HepG2 (cell line): Measurements from ENCODE around the gene PCBP1.
A peak's percentile ranks its signal among the peaks of the same experiment; 100 is the strongest.

Experiments
- CSRNP2 ChIP-seq: sonication (generic); formaldehyde crosslinking; conservative IDR thresholded peaks from 2 replicates; pipeline ENCODE4 v1.8.0; 2022; ENCODE audit warnings: low read depth, missing genetic modification reagents
- CTCF ChIP-seq: sonication (generic); formaldehyde crosslinking; IDR thresholded peaks from 2 replicates; pipeline ENCODE4 v1.5.0; 2020; ENCODE audit warnings: mild to moderate bottlenecking, missing genetic modification reagents, moderate library complexity
- EEA1 ChIP-seq: sonication (generic); formaldehyde crosslinking; IDR thresholded peaks from 2 replicates; pipeline ENCODE4 v1.5.1; 2020; ENCODE audit warnings: mild to moderate bottlenecking, missing genetic modification reagents, borderline replicate concordance
- HBP1 ChIP-seq: IDR thresholded peaks from 2 replicates; pipeline ENCODE4 v1.6.1; 2016; ENCODE audit warnings: low read depth, control low read depth
- HNF4A ChIP-seq: sonication (generic); formaldehyde crosslinking; IDR thresholded peaks from 2 replicates; pipeline ENCODE4 v1.4.0; 2020; ENCODE audit warnings: missing genetic modification reagents
- KLF6 ChIP-seq: IDR thresholded peaks from 2 replicates; pipeline ENCODE4 v1.8.0; 2016; ENCODE audit warnings: missing biosample characterization, missing genetic modification reagents
- MEIS2 ChIP-seq: sonication (generic); formaldehyde crosslinking; IDR thresholded peaks from 2 replicates; pipeline ENCODE4 v1.9.0; 2021; ENCODE audit warnings: mild to moderate bottlenecking, missing genetic modification reagents
- PATZ1 ChIP-seq: sonication (generic); formaldehyde crosslinking; IDR thresholded peaks from 2 replicates; pipeline ENCODE4 v1.4.0; 2020; ENCODE audit warnings: missing genetic modification reagents
- ZNF12 ChIP-seq: sonication (generic); formaldehyde crosslinking; IDR thresholded peaks from 2 replicates; pipeline ENCODE4 v1.5.0; 2020; ENCODE audit warnings: missing genetic modification reagents
- ZNF33A ChIP-seq: sonication (generic); formaldehyde crosslinking; IDR thresholded peaks from 2 replicates; pipeline ENCODE4 v1.5.1; 2020; ENCODE audit warnings: missing genetic modification reagents, mild to moderate bottlenecking, moderate library complexity, borderline replicate concordance
- ZNF468 ChIP-seq: sonication (generic); formaldehyde crosslinking; IDR thresholded peaks from 2 replicates; pipeline ENCODE4 v1.8.0; 2022; ENCODE audit warnings: mild to moderate bottlenecking, moderate library complexity, missing genetic modification reagents
- ZNF574 ChIP-seq: sonication (generic); formaldehyde crosslinking; IDR thresholded peaks from 2 replicates; pipeline ENCODE4 v1.4.0; 2020; ENCODE audit warnings: missing genetic modification reagents
- ZNF775 ChIP-seq: sonication (generic); formaldehyde crosslinking; IDR thresholded peaks from 2 replicates; pipeline ENCODE4 v1.4.0; 2020; ENCODE audit warnings: missing genetic modification reagents, mild to moderate bottlenecking, moderate library complexity, borderline replicate concordance
- TF ChIP-seq, protein P1 (sequence below): IDR thresholded peaks from 2 replicates; pipeline ENCODE4 v1.6.1; 2012; ENCODE audit warnings: inconsistent platforms

GRCh38 chr2:70050631-70051425 lies 36.4 kb upstream of the PCBP1 start:
- TF ChIP-seq ZNF775 (CRISPR knock-in tag) (no peak), ZNF33A (CRISPR knock-in tag) (no peak), PATZ1 (CRISPR knock-in tag) (no peak), ZNF468 (no peak), CSRNP2 (no peak), ZNF574 (peak; percentile 49; the same call in 1 of the 2 replicates), HNF4A (CRISPR knock-in tag) (peak; percentile 94), EEA1 (CRISPR knock-in tag) (no peak), KLF6 (no peak), ZNF12 (CRISPR knock-in tag) (no peak), HBP1 (CRISPR knock-in tag) (no peak), MEIS2 (no peak), CTCF (CRISPR knock-in tag) (no peak)
- TF ChIP-seq, protein P1, sequence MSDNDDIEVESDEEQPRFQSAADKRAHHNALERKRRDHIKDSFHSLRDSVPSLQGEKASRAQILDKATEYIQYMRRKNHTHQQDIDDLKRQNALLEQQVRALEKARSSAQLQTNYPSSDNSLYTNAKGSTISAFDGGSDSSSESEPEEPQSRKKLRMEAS = peak; percentile 57; the same call in 1 of the 2 replicates
